K562 (cell line): Measurements from ENCODE around the gene CCDC60. TPM values are rescaled to one million over a fixed set of nuclear protein-coding genes. Genes with fewer than 3 reads are reported as not detected.

Experiments used
- ATAC-seq: fragments of 200-7000 bp; cut with Tn5 transposase; 3 replicates; pipeline ENCODE4 v1.9.1; 2020; ENCODE audit warnings: moderate library complexity
- BruUV-seq: library from RNA; stranded (reverse); fragments of 400-500 nt; replicated peaks from 2 replicates; lab custom pipeline; 2021; lab: Mats Ljungman, UMichigan
- CTCF ChIA-PET: fragments of 300-600 bp; formaldehyde crosslinking; extraction: SDS; loops from one replicate; lab custom pipeline; 2021; ENCODE audit warnings: low intra/inter-chr PET ratio; lab: Yijun Ruan, JAX
- POLR2A ChIA-PET: fragments of 300-600, 350-650 bp; sonication (Branson Sonifier 250); formaldehyde crosslinking; extraction: SDS; loops from one replicate; lab custom pipeline; 2021; ENCODE audit warnings: antibody characterized with exemption, inconsistent platforms; lab: Yijun Ruan, JAX
- DNase-seq, 4 experiments: peaks; one replicate each; pipeline versions ENCODE4 v3.0.0 to v3.0.0-alpha.2; 2011 to 2018; ENCODE audit warnings: low spot score in 3 of 4, mixed read lengths in 3 of 4; ENCODE audit errors: extremely low read depth in 1 of 4
- FAIRE-seq: peaks from 2 replicates; lab custom pipeline; 2011; peaks lifted over from hg19 to GRCh38; lab: Jason Lieb, UNC
- H2AFZ ChIP-seq: 2 replicates; pipeline ENCODE4 v1.6.0; 2011; ENCODE audit warnings: low read depth, low read length, control low read depth, inconsistent platforms
- H3K27ac ChIP-seq: fragments of 200-600 bp; 3 replicates; pipeline ENCODE4 v1.8.0; 2011; ENCODE audit warnings: low read depth, mild to moderate bottlenecking, control low read depth, inconsistent platforms, low read length, moderate library complexity, mixed read lengths; ENCODE audit errors: extremely low read depth
- H3K27me3 ChIP-seq, 2 experiments: fragments of 300-600 bp in 1 of 2; 2 replicates in 1 of 2; 3 replicates in 1 of 2; pipeline versions ENCODE4 v1.6.0 to v1.8.0; 2011; ENCODE audit warnings: inconsistent platforms in 2 of 2, low read length in 2 of 2, mild to moderate bottlenecking in 1 of 2, mixed read lengths in 1 of 2, moderate library complexity in 1 of 2; ENCODE audit not compliant: control insufficient read depth in 2 of 2, insufficient read depth in 2 of 2
- H3K36me3 ChIP-seq: fragments of 300-600 bp; 3 replicates; pipeline ENCODE4 v1.8.0; 2011; ENCODE audit warnings: mild to moderate bottlenecking, low read length, inconsistent platforms; ENCODE audit not compliant: control insufficient read depth, insufficient read depth
- H3K4me1 ChIP-seq, 2 experiments: fragments of 200-600 bp in 1 of 2; replicated peaks in 1 of 2; 2 replicates in 1 of 2; 3 replicates in 1 of 2; pipeline versions ENCODE4 v1.5.1 to v1.8.0; 2011; ENCODE audit warnings: inconsistent platforms in 2 of 2, low read length in 2 of 2, mild to moderate bottlenecking in 1 of 2, mixed read lengths in 1 of 2, moderate library complexity in 1 of 2; ENCODE audit not compliant: control insufficient read depth in 2 of 2, insufficient read depth in 2 of 2
- H3K4me2 ChIP-seq: 2 replicates; pipeline ENCODE4 v1.6.1; 2011; ENCODE audit warnings: low read length, control low read depth, inconsistent platforms, mixed read lengths; ENCODE audit not compliant: insufficient read depth
- H3K4me3 ChIP-seq: fragments of 200-600 bp; sonication (generic), shearing (Covaris generic); 2 replicates; pipeline ENCODE4 v1.5.1; 2016; ENCODE audit warnings: control low read depth, inconsistent platforms
- H3K79me2 ChIP-seq: fragments of 200-600 bp; 3 replicates; pipeline ENCODE4 v1.8.0; 2011; ENCODE audit warnings: low read length, inconsistent platforms; ENCODE audit not compliant: control insufficient read depth, insufficient read depth
- H3K9ac ChIP-seq, 2 experiments: 2 replicates each; pipeline versions ENCODE4 v1.6.0 to v1.6.1; 2011; ENCODE audit warnings: low read depth in 2 of 2, low read length in 2 of 2, control low read depth in 1 of 2, inconsistent platforms in 1 of 2, mild to moderate bottlenecking in 1 of 2, mixed read lengths in 1 of 2; ENCODE audit not compliant: insufficient read depth in 1 of 2
- H3K9me1 ChIP-seq: one replicate; pipeline ENCODE4 v1.6.0; 2011; ENCODE audit warnings: inconsistent platforms, mild to moderate bottlenecking, low read length, moderate library complexity; ENCODE audit not compliant: control insufficient read depth, insufficient read depth
- H3K9me3 ChIP-seq: replicated peaks from 2 replicates; pipeline ENCODE4 v1.5.1; 2011; ENCODE audit warnings: low read depth, low read length, inconsistent platforms; ENCODE audit not compliant: control insufficient read depth, insufficient read depth
- H4K20me1 ChIP-seq: replicated peaks from 2 replicates; pipeline ENCODE4 v1.6.1; 2011; ENCODE audit warnings: low read length, inconsistent platforms, mixed read lengths; ENCODE audit not compliant: control insufficient read depth, insufficient read depth
- ATF1 ChIP-seq, 2 experiments: fragments of 450-650 bp in 1 of 2; IDR thresholded peaks; 2 replicates each; pipeline ENCODE4 v1.6.1; 2016; ENCODE audit warnings: missing compliant biosample characterization in 1 of 2, missing genetic modification characterization in 1 of 2
- CLOCK ChIP-seq: fragments of 250-450 bp; sonication (Bioruptor Pico); IDR thresholded peaks from 2 replicates; pipeline ENCODE4 v1.4.0; 2020; ENCODE audit warnings: mild to moderate bottlenecking, moderate library complexity, borderline replicate concordance
- CTBP1 ChIP-seq: fragments of 450-650 bp; IDR thresholded peaks from 2 replicates; pipeline ENCODE4 v1.6.1; 2016; ENCODE audit warnings: borderline replicate concordance
- EHMT2 ChIP-seq: fragments of 450-650 bp; IDR thresholded peaks from 2 replicates; pipeline ENCODE4 v1.6.1; 2018; ENCODE audit warnings: antibody characterized with exemption
- HDAC1 ChIP-seq, 2 experiments: fragments of 450-650 bp; IDR thresholded peaks; 2 replicates each; pipeline ENCODE4 v1.6.1; 2016 to 2017; ENCODE audit warnings: inconsistent platforms in 1 of 2, mild to moderate bottlenecking in 1 of 2, moderate library complexity in 1 of 2
- KDM1A ChIP-seq, 2 experiments: fragments of 450-650 bp; IDR thresholded peaks; 2 replicates each; pipeline ENCODE4 v1.6.1; 2016; ENCODE audit warnings: mild to moderate bottlenecking in 2 of 2
- NFYB ChIP-seq: IDR thresholded peaks from 2 replicates; pipeline ENCODE4 v1.6.1; 2011; ENCODE audit warnings: mild to moderate bottlenecking, moderate library complexity; ENCODE audit not compliant: insufficient read length; ENCODE audit errors: extremely low read depth
- NR3C1 ChIP-seq: sonication (generic); formaldehyde crosslinking; IDR thresholded peaks from 2 replicates; pipeline ENCODE4 v1.8.1; 2022; ENCODE audit warnings: missing genetic modification reagents
- WGBS: fragments of 100-300 bp; shearing (Covaris generic); methylation state at CpG from one replicate; pipeline ENCODE4 v1.1.6; 2016; ENCODE audit warnings: low coverage, mixed read lengths; ENCODE audit not compliant: insufficient coverage; ENCODE audit errors: missing lambda C conversion rate; 5-methylcytosine and 5-hydroxymethylcytosine counted together
- in situ Hi-C: fragments of 300-500 bp; cut with MboI; formaldehyde crosslinking; loops from 4 replicates; pipeline ENCODE4 v1.15.0; 2018; ENCODE audit warnings: inconsistent platforms, mixed read lengths
- intact Hi-C: fragments of 100-400 bp; cut with micrococcal nuclease; formaldehyde crosslinking; loops from 2 replicates; pipeline ENCODE4 v1.14.2; 2022
- polyA plus RNA-seq, 8 experiments: library from polyadenylated mRNA; depleted of rRNA in 4 of 8; stranded (reverse) in 5 of 8; unstranded in 3 of 8; fragments of >200 nt; fragmentation: Nextera tagmentation in 2 of 8; fragmentation: Illumina TruSeq in 1 of 8; extraction: Ambion mirVana in 2 of 8; extraction: Trizol in 1 of 8; gene quantifications; 2 replicates each; pipeline versions ENCODE4 v1.2.1 to v1.2.3, GENCODE V29; 2011 to 2014; ENCODE audit warnings: inconsistent platforms in 1 of 8, missing spikeins in 1 of 8
- total RNA-seq, 7 experiments: library from RNA; depleted of rRNA in 6 of 7; stranded (reverse); fragments of >200 nt in 6 of 7; fragmentation: Illumina TruSeq in 2 of 7; extraction: Trizol in 2 of 7; gene quantifications; 2 replicates each; pipeline versions ENCODE4 v1.2.1 to v1.2.3, GENCODE V29; 2011 to 2021; ENCODE audit warnings: low replicate concordance in 1 of 7

Gene CCDC60
- total and polyA plus RNA-seq, 9 of the 15 experiments (the other 6 are each of a cell fraction or from before 2014, with no cell fraction given): not detected

GRCh38 chr12:119480551-119480950 is 146.0 kb downstream of the CCDC60 start:
- Histone ChIP-seq H3K9ac (no peak overlapping the region), H3K9me1 (no peaks in the 10 kb centered on the region), H3K36me3 (no peaks in the 10 kb centered on the region), H3K27ac (no peak overlapping the region), H3K27me3 (no peaks in the 10 kb centered on the region), H3K4me1 (no peaks in the 10 kb centered on the region), H3K9me3 (no peaks in the 10 kb centered on the region), H3K79me2 (no peaks in the 10 kb centered on the region), H4K20me1 (no peaks in the 10 kb centered on the region), H3K4me2 (no peak overlapping the region), H3K4me3 (no peak overlapping the region), H2AFZ (no peak overlapping the region)
- ATAC-seq (no peak), FAIRE-seq (peak; percentile 51)
- WGBS: 0% methylated on average over 1 of the region's 1 CpG
- intact Hi-C loops: no loop called here
- ChIA-PET CTCF (no interaction called here), POLR2A (no interaction called here)
- BruUV-seq: no TSS peak
- TF ChIP-seq NFYB (no peak), NR3C1 (no peak), CLOCK (no peak), EHMT2 (peak; percentile 56; the same call in 1 of the 2 replicates), CTBP1 (0 out of 2 replicates have a peak, but pooled peaks have one; percentile 21), KDM1A (IDR thresholded peaks at IDR 0.05) (0 out of 4 replicates have a peak, but pooled peaks have one; percentile 18 to 28), HDAC1 (IDR thresholded peaks at IDR 0.05) (0 out of 4 replicates have a peak, but pooled peaks of 1 of the 2 experiments have one; percentile 34), ATF1 (CRISPR knock-in tag; IDR thresholded peaks at IDR 0.05) (no peak), ATF1 (tag; IDR thresholded peaks at IDR 0.05) (peak; percentile 28; the same call in 1 of the 2 replicates)
- TF ChIP-seq, all 486 proteins: peak for 5
- DNase-seq: no peak
- in situ Hi-C loops: no loop called here
